ENCODE results near the gene ISOC2.
"Not testable (repeated sequence)": the region's sequence is repeated elsewhere in the genome, so short reads cannot be mapped to it uniquely, and the experiment has no call there.

Gene ISOC2

GRCh38 chr19:55418185-55418584 is 43.3 kb downstream of the ISOC2 start:
- DNase-seq (ENCODE audit: extremely low spot score): peak; percentile 74
- TF ChIP-seq PKNOX1 (IDR thresholded peaks at IDR 0.05) (no peak), SUZ12 (IDR thresholded peaks at IDR 0.05) (no peak), BHLHE40 (IDR thresholded peaks at IDR 0.05; ENCODE audit: borderline replicate concordance) (no peak), ELF4 (IDR thresholded peaks at IDR 0.05) (no peak), TARDBP (IDR thresholded peaks at IDR 0.05) (no peak), FOXK2 (IDR thresholded peaks at IDR 0.05) (no peak), FOXM1 (IDR thresholded peaks at IDR 0.05; ENCODE audit: borderline replicate concordance) (no peak), L3MBTL2 (conservative IDR thresholded peaks at IDR 0.05) (peak; percentile 91)
- ChIA-PET CTCF (interaction anchor here (0.6 to 1.6 kb wide), 4 partner anchors 9 to 236 kb away, joined by 3 to 5 read pairs (median 4); no protein-coding TSS in a partner anchor), POLR2A (interaction anchor here (0.7 to 1.0 kb wide), 2 partner anchors 138 to 159 kb away, joined by 3 read pairs; partner anchors contain the start of gene PPP6R1)

GRCh38 chr19:55410168-55410567 is 51.3 kb downstream of the ISOC2 start:
- no peak for DNase-seq (ENCODE audit: extremely low spot score)
- no peak for TF ChIP-seq PKNOX1 (IDR thresholded peaks at IDR 0.05)
- ChIA-PET CTCF (interaction anchor here (1.6 kb wide), 1 partner anchor 8 kb away, joined by 4 read pairs; no protein-coding TSS in a partner anchor), POLR2A (no interaction called here)

GRCh38 chr19:55409179-55409578 is 52.3 kb downstream of the ISOC2 start:
- ChIA-PET POLR2A (interaction anchor here (0.6 to 3.8 kb wide), 4 partner anchors 17 to 195 kb away, joined by 3 to 72 read pairs (median 4); partner anchors contain the start of genes ISOC2 and KMT5C), CTCF (interaction anchor here (1.6 kb wide), 1 partner anchor 9 kb away, joined by 4 read pairs; no protein-coding TSS in a partner anchor)
- DNase-seq (ENCODE audit: extremely low spot score): not testable (repeated sequence)

- no peak for DNase-seq (ENCODE audit: extremely low spot score)
- ChIA-PET CTCF (interaction anchor here (1.6 kb wide), 1 partner anchor 10 kb away, joined by 4 read pairs; no protein-coding TSS in a partner anchor), POLR2A (interaction anchor here (0.6 to 3.8 kb wide), 4 partner anchors 16 to 196 kb away, joined by 3 to 72 read pairs (median 4); partner anchors contain the start of genes ISOC2 and KMT5C)
- TF ChIP-seq ZNF384 (IDR thresholded peaks at IDR 0.05) (no peak), NFRKB (IDR thresholded peaks at IDR 0.05) (peak; percentile 58; the same call in 1 of the 2 replicates), FOXA1 (IDR thresholded peaks at IDR 0.05) (no peak), LEF1 (IDR thresholded peaks at IDR 0.05; ENCODE audit: borderline replicate concordance) (no peak), ARNT (IDR thresholded peaks at IDR 0.05) (no peak)
These were observed 52.9 kb downstream of the ISOC2 start for GRCh38 chr19:55408533-55408872.

- TF ChIP-seq L3MBTL2 (conservative IDR thresholded peaks at IDR 0.05) (peak; percentile 99), FOXM1 (IDR thresholded peaks at IDR 0.05; ENCODE audit: borderline replicate concordance) (peak; percentile 99), SUZ12 (IDR thresholded peaks at IDR 0.05) (no peak), ZNF384 (IDR thresholded peaks at IDR 0.05) (no peak), BHLHE40 (IDR thresholded peaks at IDR 0.05; ENCODE audit: borderline replicate concordance) (no peak), FOXK2 (IDR thresholded peaks at IDR 0.05) (no peak), TARDBP (IDR thresholded peaks at IDR 0.05) (no peak), CTBP1 (IDR thresholded peaks at IDR 0.05; ENCODE audit: borderline replicate concordance) (no peak), NFRKB (IDR thresholded peaks at IDR 0.05) (no peak), SP1 (IDR thresholded peaks at IDR 0.05) (no peak), HDGF (IDR thresholded peaks at IDR 0.05; ENCODE audit: borderline replicate concordance) (no peak), ELF4 (IDR thresholded peaks at IDR 0.05) (no peak), LEF1 (IDR thresholded peaks at IDR 0.05; ENCODE audit: borderline replicate concordance) (no peak), FOXA1 (IDR thresholded peaks at IDR 0.05) (no peak), PKNOX1 (IDR thresholded peaks at IDR 0.05) (peak; percentile 98), ARNT (IDR thresholded peaks at IDR 0.05) (no peak)
- DNase-seq (ENCODE audit: extremely low spot score): peak; percentile 97
- CTCF ChIA-PET: interaction anchor here (1.0 kb wide), 1 partner anchor 60 kb away, joined by 3 read pairs; no protein-coding TSS in a partner anchor
- POLR2A ChIA-PET: interaction anchor here (0.5 to 3.8 kb wide), 29 partner anchors 12 to 261 kb away, joined by 3 to 72 read pairs (median 4); partner anchors contain the start of genes HSPBP1, ISOC2, KMT5C and PPP6R1
These were observed 53.5 kb downstream of the ISOC2 start for GRCh38 chr19:55407800-55408532.

- TF ChIP-seq ELF4 (IDR thresholded peaks at IDR 0.05): peak; percentile 69; the same call in 1 of the 2 replicates
- peak; percentile 73; the same call in 1 of the 2 replicates for TF ChIP-seq LEF1 (IDR thresholded peaks at IDR 0.05; ENCODE audit: borderline replicate concordance)
- 0 out of 2 replicates have a peak, but pooled peaks have one; percentile 30 for TF ChIP-seq ARNT (IDR thresholded peaks at IDR 0.05)
- ChIA-PET POLR2A (interaction anchor here (0.6 to 3.8 kb wide), 28 partner anchors 12 to 261 kb away, joined by 3 to 72 read pairs (median 4); partner anchors contain the start of genes HSPBP1, ISOC2, KMT5C and PPP6R1), CTCF (interaction anchor here (1.0 kb wide), 1 partner anchor 60 kb away, joined by 3 read pairs; no protein-coding TSS in a partner anchor)
- DNase-seq (ENCODE audit: extremely low spot score): not testable (repeated sequence)
These were observed 54.0 kb downstream of the ISOC2 start, which contains the start of gene UBE2S for GRCh38 chr19:55407550-55407799. Gene UBE2S (minus strand): TSS chr19:55407788. CDS start chr19:55407589, 199 bp downstream.
